SK-N-SH (cell line): ENCODE data around the gene SOD3. TPM values are rescaled to one million over a fixed set of nuclear protein-coding genes. Genes with fewer than 3 reads are reported as not detected.

ENCODE experiments used
- CTCF ChIA-PET: fragments of 300-600, 350-600 bp; formaldehyde crosslinking; extraction: SDS; loops from one replicate; lab custom pipeline; 2021; lab: Yijun Ruan, JAX
- POLR2A ChIA-PET: fragments of 350-600 bp; sonication (Branson Sonifier 250); formaldehyde crosslinking; extraction: SDS; loops from one replicate; lab custom pipeline; 2020; ENCODE audit warnings: antibody characterized with exemption, inconsistent platforms; lab: Yijun Ruan, JAX
- DNase-seq: peaks from one replicate; pipeline ENCODE4 v3.0.0; 2012
- H2AFZ ChIP-seq: fragments of 200-600 bp; sonication (generic); 2 replicates; pipeline ENCODE4 v1.8.1; 2016; ENCODE audit warnings: antibody characterized with exemption, mild to moderate bottlenecking, low read depth
- H3F3A ChIP-seq: fragments of 200-600 bp; sonication (generic); replicated peaks from 2 replicates; pipeline ENCODE3; 2016; ENCODE audit warnings: antibody characterized with exemption, mild to moderate bottlenecking; ENCODE audit not compliant: insufficient read depth
- H3K27ac ChIP-seq, 2 experiments: fragments of 200-500 bp in 1 of 2; fragments of 200-600 bp in 1 of 2; sonication (Bioruptor generic) in 1 of 2; sonication (generic), shearing (Covaris generic) in 1 of 2; 2 replicates each; pipeline versions ENCODE4 v1.5.1 to v1.6.1; 2014 to 2016; ENCODE audit warnings: low read depth in 2 of 2, inconsistent platforms in 1 of 2, low read length in 1 of 2, mild to moderate bottlenecking in 1 of 2, mixed read lengths in 1 of 2
- H3K27me3 ChIP-seq: fragments of 200-600 bp; sonication (generic), shearing (Covaris generic); 2 replicates; pipeline ENCODE4 v1.6.1; 2016; ENCODE audit warnings: mixed run types; ENCODE audit not compliant: insufficient read depth
- H3K36me3 ChIP-seq, 2 experiments: fragments of 200-500 bp in 1 of 2; fragments of 200-600 bp in 1 of 2; sonication (Bioruptor generic) in 1 of 2; sonication (generic) in 1 of 2; replicated peaks in 1 of 2; 2 replicates each; pipeline versions ENCODE3 to v1.5.1; 2014 to 2016; ENCODE audit warnings: low read length in 1 of 2, mild to moderate bottlenecking in 1 of 2; ENCODE audit not compliant: insufficient read depth in 2 of 2, control insufficient read depth in 1 of 2
- H3K4me1 ChIP-seq, 2 experiments: fragments of 200-500 bp in 1 of 2; fragments of 200-600 bp in 1 of 2; sonication (Bioruptor generic) in 1 of 2; sonication (generic), shearing (Covaris generic) in 1 of 2; 2 replicates each; pipeline versions ENCODE4 v1.5.1 to v1.6.1; 2014 to 2016; ENCODE audit warnings: low read depth in 1 of 2, low read length in 1 of 2, mixed run types in 1 of 2; ENCODE audit not compliant: insufficient read depth in 2 of 2, control insufficient read depth in 1 of 2
- H3K4me2 ChIP-seq: fragments of 200-600 bp; sonication (generic), shearing (Covaris generic); 2 replicates; pipeline ENCODE4 v1.6.1; 2017; ENCODE audit warnings: mixed run types
- H3K4me3 ChIP-seq, 2 experiments: fragments of 200-500 bp in 1 of 2; fragments of 200-600 bp in 1 of 2; sonication (Bioruptor generic) in 1 of 2; sonication (generic), shearing (Covaris generic) in 1 of 2; 2 replicates each; pipeline versions ENCODE4 v1.5.1 to v1.8.1; 2014 to 2016; ENCODE audit warnings: low read depth in 2 of 2, inconsistent platforms in 1 of 2, low read length in 1 of 2, mild to moderate bottlenecking in 1 of 2, mixed read lengths in 1 of 2, moderate library complexity in 1 of 2
- H3K79me2 ChIP-seq: fragments of 200-600 bp; sonication (generic); 2 replicates; pipeline ENCODE4 v1.8.1; 2017; ENCODE audit warnings: mild to moderate bottlenecking; ENCODE audit not compliant: insufficient read depth
- H3K9ac ChIP-seq: fragments of 200-600 bp; sonication (generic); 2 replicates; pipeline ENCODE4 v1.6.1; 2017; ENCODE audit warnings: mixed run types
- H3K9me2 ChIP-seq: fragments of 200-600 bp; sonication (generic); 2 replicates; pipeline ENCODE4 v1.6.1; 2017; ENCODE audit warnings: mixed run types
- H3K9me3 ChIP-seq: fragments of 200-600 bp; sonication (generic); 2 replicates; pipeline ENCODE4 v1.6.1; 2017; ENCODE audit warnings: mixed run types, mild to moderate bottlenecking, moderate library complexity
- H4K20me1 ChIP-seq: fragments of 200-600 bp; sonication (generic); 2 replicates; pipeline ENCODE4 v1.6.1; 2017; ENCODE audit warnings: mild to moderate bottlenecking, mixed run types; ENCODE audit not compliant: insufficient read depth
- ELF1 ChIP-seq: IDR thresholded peaks from 2 replicates; pipeline ENCODE4 v1.4.0; 2012
- EZH2phosphoT487 ChIP-seq: fragments of 200-600 bp; sonication (generic); IDR thresholded peaks from 2 replicates; pipeline ENCODE4 v1.6.1; 2017; ENCODE audit warnings: low read depth, mixed run types, mild to moderate bottlenecking, antibody characterized with exemption, moderate library complexity, borderline replicate concordance
- FOXM1 ChIP-seq: IDR thresholded peaks from 2 replicates; pipeline ENCODE4 v1.4.0; 2012; ENCODE audit warnings: low read depth, mild to moderate bottlenecking
- MEF2A ChIP-seq: IDR thresholded peaks from 2 replicates; pipeline ENCODE4 v1.4.0; 2012; ENCODE audit warnings: low read depth, borderline replicate concordance
- MXI1 ChIP-seq: IDR thresholded peaks from 2 replicates; pipeline ENCODE4 v1.6.1; 2012; ENCODE audit warnings: mild to moderate bottlenecking, low read depth, low read length, improper control_type of control experiment
- NFIC ChIP-seq: IDR thresholded peaks from 2 replicates; pipeline ENCODE4 v1.4.0; 2012; ENCODE audit warnings: borderline replicate concordance
- POLR2AphosphoS5 ChIP-seq: IDR thresholded peaks from 2 replicates; pipeline ENCODE4 v1.6.1; 2012; ENCODE audit warnings: low read depth, low read length
- RAD21 ChIP-seq: IDR thresholded peaks from 2 replicates; pipeline ENCODE4 v1.6.1; 2012; ENCODE audit warnings: mild to moderate bottlenecking, low read length
- RCOR1 ChIP-seq: fragments of 150-350 bp; IDR thresholded peaks from 2 replicates; pipeline ENCODE4 v1.6.1; 2017; ENCODE audit warnings: antibody characterized with exemption, low read length
- SIN3A ChIP-seq: IDR thresholded peaks from 2 replicates; pipeline ENCODE4 v1.6.1; 2012; ENCODE audit warnings: low read depth, mild to moderate bottlenecking, low read length, moderate library complexity, borderline replicate concordance
- TEAD4 ChIP-seq: IDR thresholded peaks from 2 replicates; pipeline ENCODE4 v1.4.0; 2012; ENCODE audit warnings: mild to moderate bottlenecking, borderline replicate concordance; ENCODE audit not compliant: insufficient read depth
- YY1 ChIP-seq: IDR thresholded peaks from 2 replicates; pipeline ENCODE4 v1.4.0; 2012; ENCODE audit warnings: low read depth, mild to moderate bottlenecking
- WGBS: methylation state at CpG from one replicate; pipeline ENCODE4 v1.1.6; 2017; ENCODE audit warnings: low lambda C conversion rate; 5-methylcytosine and 5-hydroxymethylcytosine counted together
- polyA plus RNA-seq, 3 experiments: library from polyadenylated mRNA; depleted of rRNA; stranded (reverse); fragments of >200 nt; gene quantifications; 2 replicates each; pipeline ENCODE4 v1.2.3, GENCODE V29; 2012
- TF ChIP-seq, protein P1 (sequence below): fragments of 200-600 bp; sonication (generic); IDR thresholded peaks from 2 replicates; pipeline ENCODE4 v1.6.1; 2017; ENCODE audit warnings: antibody characterized with exemption, mild to moderate bottlenecking, moderate library complexity
- TF ChIP-seq, protein P2 (sequence below): IDR thresholded peaks from 2 replicates; pipeline ENCODE4 v1.4.0; 2012; ENCODE audit warnings: low read depth, borderline replicate concordance
- TF ChIP-seq, protein P3 (sequence below): fragments of 150-350 bp; IDR thresholded peaks from 2 replicates; pipeline ENCODE4 v1.6.1; 2016; ENCODE audit warnings: mild to moderate bottlenecking, low read depth, low read length
- TF ChIP-seq, protein P4 (sequence below): IDR thresholded peaks from 2 replicates; pipeline ENCODE4 v1.4.0; 2012; ENCODE audit warnings: low read depth

The SOD3 gene
- polyA plus RNA-seq, 1 of the 3 experiments (the other 2 are of a cell fraction) = 21.6 TPM

DNA sequence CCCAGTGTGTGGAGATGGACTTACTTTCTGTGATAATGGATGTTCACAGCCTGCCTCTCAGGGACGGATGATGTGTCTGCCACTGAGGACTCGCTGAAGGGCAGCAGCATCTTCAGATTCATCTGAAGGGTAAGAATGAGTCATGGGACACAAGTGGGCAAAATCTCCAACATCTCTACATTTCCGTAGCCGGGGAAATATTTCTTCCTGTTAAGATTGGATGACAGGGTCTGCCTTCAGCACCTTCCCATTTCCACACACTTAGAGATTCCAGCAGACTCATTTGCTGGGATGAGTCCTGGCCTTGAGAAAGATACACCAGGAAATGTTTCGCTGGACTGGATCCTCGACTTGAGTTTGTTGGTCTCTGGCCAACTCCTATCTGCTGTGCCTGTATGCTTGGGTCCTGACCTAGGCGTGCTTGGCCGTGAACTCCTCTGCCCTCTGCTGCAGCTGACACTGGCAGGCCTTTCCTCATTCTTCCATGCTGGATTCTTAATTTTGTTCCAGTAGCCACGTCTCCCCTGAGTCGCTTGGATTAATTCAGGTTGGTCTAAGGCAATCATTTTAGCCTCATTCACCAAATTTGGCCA is 46.5 kb upstream of the SOD3 start (continued):
- TF ChIP-seq, protein P1, sequence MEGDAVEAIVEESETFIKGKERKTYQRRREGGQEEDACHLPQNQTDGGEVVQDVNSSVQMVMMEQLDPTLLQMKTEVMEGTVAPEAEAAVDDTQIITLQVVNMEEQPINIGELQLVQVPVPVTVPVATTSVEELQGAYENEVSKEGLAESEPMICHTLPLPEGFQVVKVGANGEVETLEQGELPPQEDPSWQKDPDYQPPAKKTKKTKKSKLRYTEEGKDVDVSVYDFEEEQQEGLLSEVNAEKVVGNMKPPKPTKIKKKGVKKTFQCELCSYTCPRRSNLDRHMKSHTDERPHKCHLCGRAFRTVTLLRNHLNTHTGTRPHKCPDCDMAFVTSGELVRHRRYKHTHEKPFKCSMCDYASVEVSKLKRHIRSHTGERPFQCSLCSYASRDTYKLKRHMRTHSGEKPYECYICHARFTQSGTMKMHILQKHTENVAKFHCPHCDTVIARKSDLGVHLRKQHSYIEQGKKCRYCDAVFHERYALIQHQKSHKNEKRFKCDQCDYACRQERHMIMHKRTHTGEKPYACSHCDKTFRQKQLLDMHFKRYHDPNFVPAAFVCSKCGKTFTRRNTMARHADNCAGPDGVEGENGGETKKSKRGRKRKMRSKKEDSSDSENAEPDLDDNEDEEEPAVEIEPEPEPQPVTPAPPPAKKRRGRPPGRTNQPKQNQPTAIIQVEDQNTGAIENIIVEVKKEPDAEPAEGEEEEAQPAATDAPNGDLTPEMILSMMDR = no peak
- TF ChIP-seq, protein P2, sequence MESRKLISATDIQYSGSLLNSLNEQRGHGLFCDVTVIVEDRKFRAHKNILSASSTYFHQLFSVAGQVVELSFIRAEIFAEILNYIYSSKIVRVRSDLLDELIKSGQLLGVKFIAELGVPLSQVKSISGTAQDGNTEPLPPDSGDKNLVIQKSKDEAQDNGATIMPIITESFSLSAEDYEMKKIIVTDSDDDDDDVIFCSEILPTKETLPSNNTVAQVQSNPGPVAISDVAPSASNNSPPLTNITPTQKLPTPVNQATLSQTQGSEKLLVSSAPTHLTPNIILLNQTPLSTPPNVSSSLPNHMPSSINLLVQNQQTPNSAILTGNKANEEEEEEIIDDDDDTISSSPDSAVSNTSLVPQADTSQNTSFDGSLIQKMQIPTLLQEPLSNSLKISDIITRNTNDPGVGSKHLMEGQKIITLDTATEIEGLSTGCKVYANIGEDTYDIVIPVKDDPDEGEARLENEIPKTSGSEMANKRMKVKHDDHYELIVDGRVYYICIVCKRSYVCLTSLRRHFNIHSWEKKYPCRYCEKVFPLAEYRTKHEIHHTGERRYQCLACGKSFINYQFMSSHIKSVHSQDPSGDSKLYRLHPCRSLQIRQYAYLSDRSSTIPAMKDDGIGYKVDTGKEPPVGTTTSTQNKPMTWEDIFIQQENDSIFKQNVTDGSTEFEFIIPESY = no peak
- TF ChIP-seq RAD21 = no peak
- no peak for TF ChIP-seq EZH2phosphoT487
- peak; percentile 28; the same call in 1 of the 2 replicates for TF ChIP-seq POLR2AphosphoS5
- TF ChIP-seq SIN3A = no peak
- TF ChIP-seq NFIC = peak; percentile 70; the same call in 1 of the 2 replicates
- no peak for TF ChIP-seq MEF2A
- TF ChIP-seq TEAD4 = peak; percentile 80
- TF ChIP-seq MXI1 = no peak
- TF ChIP-seq RCOR1 = no peak
- no peak for TF ChIP-seq ELF1
- TF ChIP-seq, protein P3, sequence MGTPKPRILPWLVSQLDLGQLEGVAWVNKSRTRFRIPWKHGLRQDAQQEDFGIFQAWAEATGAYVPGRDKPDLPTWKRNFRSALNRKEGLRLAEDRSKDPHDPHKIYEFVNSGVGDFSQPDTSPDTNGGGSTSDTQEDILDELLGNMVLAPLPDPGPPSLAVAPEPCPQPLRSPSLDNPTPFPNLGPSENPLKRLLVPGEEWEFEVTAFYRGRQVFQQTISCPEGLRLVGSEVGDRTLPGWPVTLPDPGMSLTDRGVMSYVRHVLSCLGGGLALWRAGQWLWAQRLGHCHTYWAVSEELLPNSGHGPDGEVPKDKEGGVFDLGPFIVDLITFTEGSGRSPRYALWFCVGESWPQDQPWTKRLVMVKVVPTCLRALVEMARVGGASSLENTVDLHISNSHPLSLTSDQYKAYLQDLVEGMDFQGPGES = no peak
- 0 out of 2 replicates have a peak, but pooled peaks have one; percentile 28 for TF ChIP-seq FOXM1
- TF ChIP-seq, protein P4, sequence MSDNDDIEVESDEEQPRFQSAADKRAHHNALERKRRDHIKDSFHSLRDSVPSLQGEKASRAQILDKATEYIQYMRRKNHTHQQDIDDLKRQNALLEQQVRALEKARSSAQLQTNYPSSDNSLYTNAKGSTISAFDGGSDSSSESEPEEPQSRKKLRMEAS = 0 out of 2 replicates have a peak, but pooled peaks have one; percentile 34
- no peak for TF ChIP-seq YY1

DNA sequence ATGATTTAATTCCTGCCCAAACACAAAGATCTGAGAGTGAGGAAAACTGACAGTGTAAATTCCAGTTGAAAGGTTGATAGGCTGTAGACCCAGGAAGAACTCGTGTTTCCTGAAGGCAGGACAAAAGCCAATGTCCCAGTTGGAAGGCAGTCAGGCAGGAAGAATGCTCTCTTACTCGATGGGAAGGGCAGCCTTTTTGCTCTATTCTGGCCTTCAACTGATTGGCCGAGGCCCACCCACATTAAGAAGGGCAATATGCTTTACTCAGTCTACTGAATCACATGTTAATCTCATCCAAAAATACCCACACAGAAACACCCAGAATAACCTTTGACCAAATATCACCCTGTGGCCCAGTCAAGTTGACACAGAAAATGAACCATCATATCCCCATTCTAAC is 45.3 kb upstream of the SOD3 start:
- Histone ChIP-seq H3K9me2 (no peaks in the 10 kb centered on the region), H3K79me2 (no peaks in the 10 kb centered on the region), H3K36me3 (no peaks in the 10 kb centered on the region), H4K20me1 (no peaks in the 10 kb centered on the region), H3K9ac (no peak overlapping the region), H3K4me3 (no peak overlapping the region), H3K4me2 (no peak overlapping the region), H3F3A (peaks cover 25% of the 10 kb centered on the region), H2AFZ (no peak overlapping the region; the same call in 1 of the 2 replicates), H3K4me1 (peaks cover 0 to 6% of the 10 kb centered on the region in 2 experiments; a peak in 2 of 4 replicates), H3K27me3 (no peaks in the 10 kb centered on the region), H3K9me3 (no peaks in the 10 kb centered on the region), H3K27ac (peak overlapping the region in 1 of 2 experiments; percentile 93; a peak in 1 of 4 replicates)
- POLR2A ChIA-PET = no interaction called here
- CTCF ChIA-PET = no interaction called here
- no peak for DNase-seq
- no peak for TF ChIP-seq SIN3A
- TF ChIP-seq FOXM1 = no peak
- WGBS = 21% methylated on average over 3 of the region's 3 CpGs
